PC-3 (cell line): Measurements from ENCODE around the gene VANGL2. TPM values are rescaled to one million over a fixed set of nuclear protein-coding genes. Genes with fewer than 3 reads are reported as not detected.

Experiments
- ATAC-seq: fragments of 200-7000 bp; cut with Tn5 transposase; 2 replicates; pipeline ENCODE4 v1.9.1; 2020; ENCODE audit warnings: mild to moderate bottlenecking, moderate library complexity
- BruUV-seq: library from RNA; stranded (reverse); fragments of 400-500 nt; replicated peaks from 2 replicates; lab custom pipeline; 2021; lab: Mats Ljungman, UMichigan
- CTCF ChIA-PET: fragments of 300-600 bp; sonication (Branson Sonifier 250); formaldehyde crosslinking; loops from one replicate; lab custom pipeline; 2022; ENCODE audit warnings: antibody characterized with exemption; lab: Charles Lee
- POLR2A ChIA-PET: fragments of 300-600 bp; sonication (Branson Sonifier 250); formaldehyde crosslinking; loops from one replicate; lab custom pipeline; 2022; ENCODE audit warnings: antibody characterized with exemption; ENCODE audit not compliant: unreplicated experiment; lab: Charles Lee
- DNase-seq: peaks from one replicate; pipeline ENCODE4 v3.0.0-alpha.2; 2015
- H2AFZ ChIP-seq: fragments of 300-600 bp; sonication (generic); 2 replicates; pipeline ENCODE4 v1.6.0; 2016; ENCODE audit warnings: antibody characterized with exemption, low read length
- H3F3A ChIP-seq: fragments of 300-600 bp; sonication (generic); one replicate; pipeline ENCODE4 v1.6.0; 2017; ENCODE audit warnings: antibody characterized with exemption, low read length, control low read depth, mild to moderate bottlenecking; ENCODE audit not compliant: unreplicated experiment
- H3K27ac ChIP-seq: fragments of 300-600 bp; sonication (generic); 2 replicates; pipeline ENCODE4 v1.5.1; 2016; ENCODE audit warnings: mild to moderate bottlenecking, low read length
- H3K27me3 ChIP-seq: fragments of 300-600 bp; sonication (generic); 2 replicates; pipeline ENCODE4 v1.6.1; 2016; ENCODE audit warnings: low read length, mixed read lengths
- H3K36me3 ChIP-seq: fragments of 300-600 bp; sonication (generic); 2 replicates; pipeline ENCODE4 v1.6.1; 2016; ENCODE audit warnings: low read depth, mixed run types, low read length, mixed read lengths
- H3K4me1 ChIP-seq: fragments of 300-600 bp; sonication (generic); 2 replicates; pipeline ENCODE4 v1.5.1; 2016; ENCODE audit warnings: low read length; ENCODE audit not compliant: insufficient read depth
- H3K4me2 ChIP-seq: fragments of 300-600 bp; sonication (generic); 2 replicates; pipeline ENCODE4 v1.6.0; 2016; ENCODE audit warnings: low read length
- H3K4me3 ChIP-seq: fragments of 300-600 bp; sonication (generic); 2 replicates; pipeline ENCODE4 v1.5.1; 2016; ENCODE audit warnings: mild to moderate bottlenecking, low read length, mixed read lengths
- H3K79me2 ChIP-seq: fragments of 300-600 bp; sonication (generic); 2 replicates; pipeline ENCODE4 v1.6.1; 2017; ENCODE audit warnings: low read length, mixed read lengths
- H3K9ac ChIP-seq: fragments of 300-600 bp; sonication (generic); 2 replicates; pipeline ENCODE4 v1.6.0; 2016; ENCODE audit warnings: mild to moderate bottlenecking, low read length
- H3K9me2 ChIP-seq: fragments of 300-600 bp; sonication (generic); replicated peaks from 2 replicates; pipeline ENCODE4 v1.6.1; 2016; ENCODE audit warnings: mixed run types, low read length, mixed read lengths
- H3K9me3 ChIP-seq: fragments of 300-600 bp; sonication (generic); 2 replicates; pipeline ENCODE4 v1.6.1; 2016; ENCODE audit warnings: low read length, mixed read lengths
- H4K20me1 ChIP-seq: fragments of 300-600 bp; sonication (generic); 2 replicates; pipeline ENCODE4 v1.6.1; 2016; ENCODE audit warnings: low read length, mixed read lengths
- CTCF ChIP-seq: fragments of 300-600 bp; sonication (generic); conservative IDR thresholded peaks from 2 replicates; pipeline ENCODE4 v1.5.1; 2017; ENCODE audit warnings: antibody characterized with exemption, low read depth, mild to moderate bottlenecking, low read length
- EZH2 ChIP-seq: fragments of 300-600 bp; sonication (generic); IDR thresholded peaks from one replicate; pipeline ENCODE4 v1.6.1; 2017; ENCODE audit warnings: antibody characterized with exemption, mild to moderate bottlenecking, low read length; ENCODE audit not compliant: unreplicated experiment
- EZH2phosphoT487 ChIP-seq: fragments of 300-600 bp; sonication (generic); IDR thresholded peaks from 2 replicates; pipeline ENCODE4 v1.6.1; 2018; ENCODE audit warnings: mild to moderate bottlenecking, antibody characterized with exemption, low read length, borderline replicate concordance
- intact Hi-C: fragments of 100-400 bp; cut with micrococcal nuclease; formaldehyde crosslinking; loops from 2 replicates; pipeline ENCODE4 v1.9.0; 2023
- total RNA-seq: library from RNA; depleted of rRNA; stranded (reverse); fragments of >200 nt; gene quantifications from 2 replicates; pipeline ENCODE4 v1.2.3, GENCODE V29; 2014

VANGL2 gene
- total RNA-seq, 1 experiment from 2014 or later, result 0.44 TPM

GRCh38 chr1:160416369-160416768, 16.0 kb downstream of the VANGL2 start:
- no peak overlapping the region for H2AFZ ChIP-seq
- no peaks in the 10 kb centered on the region for H3K9me2 ChIP-seq
- H4K20me1 ChIP-seq, result no peaks in the 10 kb centered on the region
- no peaks in the 10 kb centered on the region for H3K79me2 ChIP-seq
- no peak overlapping the region for H3K27ac ChIP-seq
- H3K4me1 ChIP-seq, result no peaks in the 10 kb centered on the region
- no peak overlapping the region for H3K9ac ChIP-seq
- no peaks in the 10 kb centered on the region for H3K9me3 ChIP-seq
- H3K4me3 ChIP-seq, result no peak overlapping the region
- peaks cover 35% of the 10 kb centered on the region for H3K27me3 ChIP-seq
- intact Hi-C loops, result no loop called here
- H3K36me3 ChIP-seq, result no peaks in the 10 kb centered on the region
- DNase-seq (peak; percentile 80), ATAC-seq (peak; percentile 94)
- POLR2A ChIA-PET, result no interaction called here
- TF ChIP-seq EZH2phosphoT487 (no peak), EZH2 (no peak), CTCF (peak; percentile 83)
- no peak overlapping the region for H3K4me2 ChIP-seq
- H3F3A ChIP-seq, result no peaks in the 10 kb centered on the region
- CTCF ChIA-PET, result interaction anchor here (0.6 to 1.0 kb wide), 3 partner anchors 40 to 62 kb away, joined by 3 to 4 read pairs (median 3); no protein-coding TSS in a partner anchor
- no TSS peak for BruUV-seq

- BruUV-seq, result no TSS peak
- Histone ChIP-seq H3K9ac (no peak overlapping the region), H3K27me3 (peaks cover 38% of the 10 kb centered on the region), H3F3A (no peaks in the 10 kb centered on the region), H3K9me2 (no peaks in the 10 kb centered on the region), H3K9me3 (no peaks in the 10 kb centered on the region), H3K36me3 (no peaks in the 10 kb centered on the region), H3K4me1 (no peaks in the 10 kb centered on the region), H3K4me3 (no peak overlapping the region), H3K79me2 (no peaks in the 10 kb centered on the region), H4K20me1 (no peaks in the 10 kb centered on the region), H3K27ac (no peak overlapping the region), H2AFZ (no peak overlapping the region), H3K4me2 (no peak overlapping the region)
- no peak for DNase-seq
- CTCF ChIA-PET, result no interaction called here
- intact Hi-C loops, result no loop called here
- no peak for ATAC-seq
- POLR2A ChIA-PET, result no interaction called here
- TF ChIP-seq EZH2, result no peak
- TF ChIP-seq EZH2phosphoT487, result no peak
- TF ChIP-seq CTCF, result no peak
These were observed 18.1 kb downstream of the VANGL2 start for GRCh38 chr1:160418483-160418882.

- peaks cover 30% of the 10 kb centered on the region for H3K27me3 ChIP-seq
- POLR2A ChIA-PET, result no interaction called here
These were observed 18.9 kb downstream of the VANGL2 start for GRCh38 chr1:160419150-160419837.

More at GRCh38 chr1:160419150-160419837, 18.9 kb downstream of the VANGL2 start:
- Histone ChIP-seq H3K9me2 (no peaks in the 10 kb centered on the region), H3K9me3 (no peaks in the 10 kb centered on the region), H3K9ac (no peak overlapping the region), H3K4me2 (no peak overlapping the region), H3K27ac (no peak overlapping the region), H3K4me1 (no peaks in the 10 kb centered on the region), H3K36me3 (no peaks in the 10 kb centered on the region), H2AFZ (no peak overlapping the region), H3F3A (no peaks in the 10 kb centered on the region), H3K79me2 (no peaks in the 10 kb centered on the region), H4K20me1 (no peaks in the 10 kb centered on the region), H3K4me3 (no peak overlapping the region)
- TF ChIP-seq EZH2phosphoT487, result no peak
- no peak for TF ChIP-seq CTCF
- TF ChIP-seq EZH2, result no peak
- CTCF ChIA-PET, result no interaction called here
- ATAC-seq (no peak), DNase-seq (no peak)
- intact Hi-C loops, result no loop called here
- no TSS peak for BruUV-seq
